ENCODE data around the gene UBE2J2.

Gene UBE2J2

GRCh38 chr1:1239614-1240347 lies 33.9 kb downstream of the UBE2J2 start:
- DNase-seq (ENCODE audit: low read depth) = no peak

GRCh38 chr1:1239227-1239613 lies 34.4 kb downstream of the UBE2J2 start:
- DNase-seq (ENCODE audit: low read depth) = no peak

GRCh38 chr1:1238702-1239178 lies 34.9 kb downstream of the UBE2J2 start:
- no peak for DNase-seq (ENCODE audit: low read depth)

- no peak for DNase-seq (ENCODE audit: low read depth)
Observed at GRCh38 chr1:1237874-1238701, 35.6 kb downstream of the UBE2J2 start.

- no peak for DNase-seq (ENCODE audit: low read depth)
Observed at GRCh38 chr1:1236945-1237873, 36.4 kb downstream of the UBE2J2 start.

GRCh38 chr1:1236176-1236763 lies 37.4 kb downstream of the UBE2J2 start:
- no peak for DNase-seq (ENCODE audit: low read depth)

GRCh38 chr1:1235016-1235744 lies 38.5 kb downstream of the UBE2J2 start:
- DNase-seq (ENCODE audit: low read depth) = no peak

GRCh38 chr1:1234180-1234808 lies 39.4 kb downstream of the UBE2J2 start:
- no peak for DNase-seq (ENCODE audit: low read depth)

- no peak for DNase-seq (ENCODE audit: low read depth)
Observed at GRCh38 chr1:1233567-1233892, 40.1 kb downstream of the UBE2J2 start.

- no peak for DNase-seq (ENCODE audit: low read depth)
Observed at GRCh38 chr1:1232796-1233566, 40.7 kb downstream of the UBE2J2 start.

- no peak for DNase-seq (ENCODE audit: low read depth)
Observed at GRCh38 chr1:1232208-1232795, 41.4 kb downstream of the UBE2J2 start, which contains the start of gene B3GALT6. TSS of gene B3GALT6 (plus strand) at chr1:1232237. CDS start at chr1:1232279, 42 bp downstream.

GRCh38 chr1:1231400-1232207 lies 42.0 kb downstream of the UBE2J2 start, which contains the start of gene SDF4:
TSS of gene SDF4 (minus strand) at chr1:1232001. CDS start at chr1:1228772, 3,229 bp downstream.
- peak; percentile 95 for DNase-seq (ENCODE audit: low read depth)

GRCh38 chr1:1230656-1231399 lies 42.8 kb downstream of the UBE2J2 start:
- DNase-seq (ENCODE audit: low read depth) = no peak

- DNase-seq (ENCODE audit: low read depth) = no peak
Observed at GRCh38 chr1:1229770-1230169, 43.9 kb downstream of the UBE2J2 start.

- no peak for DNase-seq (ENCODE audit: low read depth)
Observed at GRCh38 chr1:1228596-1229321, 44.9 kb downstream of the UBE2J2 start.

GRCh38 chr1:1228187-1228586 lies 45.5 kb downstream of the UBE2J2 start:
- no peak for DNase-seq (ENCODE audit: low read depth)

GRCh38 chr1:1227386-1227785 lies 46.3 kb downstream of the UBE2J2 start:
- DNase-seq (ENCODE audit: low read depth) = no peak

Data from T-helper 22 cell (primary cell).